Stimulated activated CD4-positive, alpha-beta T cell treated with anti-CD3 and anti-CD28 coated beads, TNF-alpha, amount 100 ng/mL, for 24 hours (primary cell): ENCODE data around the gene C1orf210.

Source experiments
- DNase-seq, 3 experiments: peaks; one replicate each; pipeline ENCODE4 v3.0.0-alpha.2; 2020; ENCODE audit warnings: low read depth in 3 of 3

C1orf210 gene

GRCh38 chr1:43293896-43294760, 8.7 kb upstream of the C1orf210 start:
- no peak for DNase-seq

GRCh38 chr1:43293176-43293575, 7.8 kb upstream of the C1orf210 start:
- DNase-seq = no peak

- DNase-seq = no peak
Observed at GRCh38 chr1:43292679-43293078, 7.3 kb upstream of the C1orf210 start.

GRCh38 chr1:43292216-43292615, 6.8 kb upstream of the C1orf210 start:
- no peak for DNase-seq

- DNase-seq = no peak
Observed at GRCh38 chr1:43288785-43289706, 3.7 kb upstream of the C1orf210 start.

- DNase-seq = no peak
Observed at GRCh38 chr1:43288058-43288784, 2.8 kb upstream of the C1orf210 start.

GRCh38 chr1:43286533-43286932, 1.2 kb upstream of the C1orf210 start:
- DNase-seq = no peak

GRCh38 chr1:43286115-43286514, 734 bp upstream of the C1orf210 start:
- DNase-seq = no peak

- DNase-seq = no peak
Observed at GRCh38 chr1:43284546-43285110, 753 bp downstream of the C1orf210 start.

GRCh38 chr1:43284065-43284464, 1.3 kb downstream of the C1orf210 start:
- DNase-seq = no peak

- DNase-seq = no peak
Observed at GRCh38 chr1:43282220-43283195, 2.9 kb downstream of the C1orf210 start.

- DNase-seq = no peak
Observed at GRCh38 chr1:43280692-43281091, 4.7 kb downstream of the C1orf210 start.

GRCh38 chr1:43279666-43280065, 5.7 kb downstream of the C1orf210 start:
- no peak for DNase-seq

GRCh38 chr1:43279161-43279560, 6.2 kb downstream of the C1orf210 start:
- DNase-seq = no peak

- DNase-seq = no peak
Observed at GRCh38 chr1:43277116-43277876, 8.1 kb downstream of the C1orf210 start.

- no peak for DNase-seq
Observed at GRCh38 chr1:43276673-43277072, 8.7 kb downstream of the C1orf210 start.

GRCh38 chr1:43275826-43276620, 9.4 kb downstream of the C1orf210 start:
- no peak for DNase-seq

GRCh38 chr1:43274804-43275180, 10.6 kb downstream of the C1orf210 start:
- no peak for DNase-seq
